ENCODE data around the gene CAND1.

DNA sequence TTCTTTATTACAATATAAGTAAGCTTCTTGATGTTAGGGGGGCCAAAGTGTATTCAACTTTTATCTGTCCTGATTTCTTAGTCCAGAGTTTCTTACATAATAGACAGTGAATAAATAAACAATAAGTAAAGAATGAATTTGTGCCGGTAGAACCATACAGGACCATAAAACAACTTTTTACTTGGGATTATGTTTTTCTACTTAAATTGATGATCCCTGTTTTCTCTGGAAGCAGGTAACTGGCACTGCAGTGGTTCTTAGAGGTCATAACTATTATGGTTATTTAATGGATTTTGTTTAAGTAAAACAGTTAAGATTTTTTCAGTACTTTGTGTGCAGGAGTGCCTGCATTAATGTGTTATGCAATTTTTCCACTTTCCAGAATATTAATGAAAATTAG is 10.5 kb downstream of the CAND1 start:
- TF ChIP-seq, protein P1, sequence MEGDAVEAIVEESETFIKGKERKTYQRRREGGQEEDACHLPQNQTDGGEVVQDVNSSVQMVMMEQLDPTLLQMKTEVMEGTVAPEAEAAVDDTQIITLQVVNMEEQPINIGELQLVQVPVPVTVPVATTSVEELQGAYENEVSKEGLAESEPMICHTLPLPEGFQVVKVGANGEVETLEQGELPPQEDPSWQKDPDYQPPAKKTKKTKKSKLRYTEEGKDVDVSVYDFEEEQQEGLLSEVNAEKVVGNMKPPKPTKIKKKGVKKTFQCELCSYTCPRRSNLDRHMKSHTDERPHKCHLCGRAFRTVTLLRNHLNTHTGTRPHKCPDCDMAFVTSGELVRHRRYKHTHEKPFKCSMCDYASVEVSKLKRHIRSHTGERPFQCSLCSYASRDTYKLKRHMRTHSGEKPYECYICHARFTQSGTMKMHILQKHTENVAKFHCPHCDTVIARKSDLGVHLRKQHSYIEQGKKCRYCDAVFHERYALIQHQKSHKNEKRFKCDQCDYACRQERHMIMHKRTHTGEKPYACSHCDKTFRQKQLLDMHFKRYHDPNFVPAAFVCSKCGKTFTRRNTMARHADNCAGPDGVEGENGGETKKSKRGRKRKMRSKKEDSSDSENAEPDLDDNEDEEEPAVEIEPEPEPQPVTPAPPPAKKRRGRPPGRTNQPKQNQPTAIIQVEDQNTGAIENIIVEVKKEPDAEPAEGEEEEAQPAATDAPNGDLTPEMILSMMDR (IDR thresholded peaks at IDR 0.05) = no peak
- no peak for TF ChIP-seq POLR2A (IDR thresholded peaks at IDR 0.05)
